ENCODE data around the gene PRR14L.
"Not testable (repeated sequence)": the region's sequence is repeated elsewhere in the genome, so short reads cannot be mapped to it uniquely, and the experiment has no call there.

Gene PRR14L

GRCh38 chr22:31740314-31740713 lies 9.6 kb downstream of the PRR14L start:
- DNase-seq (ENCODE audit: low spot score) = not testable (repeated sequence)

- no peak for DNase-seq (ENCODE audit: low spot score)
Observed at GRCh38 chr22:31739795-31740201, 10.1 kb downstream of the PRR14L start.

GRCh38 chr22:31738566-31738965 lies 11.4 kb downstream of the PRR14L start:
- no peak for DNase-seq (ENCODE audit: low spot score)

- no peak for DNase-seq (ENCODE audit: low spot score)
Observed at GRCh38 chr22:31737932-31738331, 12.0 kb downstream of the PRR14L start.

GRCh38 chr22:31736458-31736857 lies 13.5 kb downstream of the PRR14L start:
- no peak for DNase-seq (ENCODE audit: low spot score)

- no peak for DNase-seq (ENCODE audit: low spot score)
Observed at GRCh38 chr22:31734512-31734911, 15.4 kb downstream of the PRR14L start.

- DNase-seq (ENCODE audit: low spot score) = no peak
Observed at GRCh38 chr22:31733580-31734079, 16.3 kb downstream of the PRR14L start.

GRCh38 chr22:31732089-31732829 lies 17.7 kb downstream of the PRR14L start:
- DNase-seq (ENCODE audit: low spot score) = no peak

GRCh38 chr22:31730344-31730711 lies 19.6 kb downstream of the PRR14L start:
- no peak for DNase-seq (ENCODE audit: low spot score)

GRCh38 chr22:31728857-31729256 lies 21.1 kb downstream of the PRR14L start:
- DNase-seq (ENCODE audit: low spot score) = no peak

- DNase-seq (ENCODE audit: low spot score) = no peak
Observed at GRCh38 chr22:31726692-31727091, 23.2 kb downstream of the PRR14L start.

GRCh38 chr22:31723723-31724122 lies 26.2 kb downstream of the PRR14L start:
- no peak for DNase-seq (ENCODE audit: low spot score)

GRCh38 chr22:31719850-31720471 lies 30.0 kb downstream of the PRR14L start:
- DNase-seq (ENCODE audit: low spot score) = no peak

- DNase-seq (ENCODE audit: low spot score) = no peak
Observed at GRCh38 chr22:31715147-31715778, 34.7 kb downstream of the PRR14L start.

- not testable (repeated sequence) for DNase-seq (ENCODE audit: low spot score)
Observed at GRCh38 chr22:31711226-31711625, 38.7 kb downstream of the PRR14L start.

GRCh38 chr22:31707519-31707918 lies 42.4 kb downstream of the PRR14L start:
- DNase-seq (ENCODE audit: low spot score) = no peak

GRCh38 chr22:31695423-31695822 lies 54.5 kb downstream of the PRR14L start:
- no peak for DNase-seq (ENCODE audit: low spot score)

GRCh38 chr22:31694046-31694445 lies 55.9 kb downstream of the PRR14L start:
- not testable (repeated sequence) for DNase-seq (ENCODE audit: low spot score)

- no peak for DNase-seq (ENCODE audit: low spot score)
Observed at GRCh38 chr22:31692186-31692886, 57.6 kb downstream of the PRR14L start.

GRCh38 chr22:31691408-31691807 lies 58.5 kb downstream of the PRR14L start:
- no peak for DNase-seq (ENCODE audit: low spot score)

GRCh38 chr22:31683181-31684105 lies 66.5 kb downstream of the PRR14L start:
- DNase-seq (ENCODE audit: low spot score) = no peak

All from hematopoietic multipotent progenitor cell treated with erythropoietin and hydrocortisone succinate and interleukin-3 and kit ligand, for 15 days (in vitro differentiated cells).